GM19395 (cell line): ENCODE results near the gene CACNB4.
A peak's percentile ranks its signal among the peaks of the same experiment; 100 is the strongest.
"Not testable (repeated sequence)": the region's sequence is repeated elsewhere in the genome, so short reads cannot be mapped to it uniquely, and the experiment has no call there.

Experiments
- ATAC-seq: cut with Tn5 transposase; IDR thresholded peaks from one replicate; pipeline ENCODE4 v1.9.1; 2021; ENCODE audit warnings: mild to moderate bottlenecking, moderate library complexity; ENCODE audit not compliant: unreplicated experiment

Gene CACNB4

GRCh38 chr2:152054593-152054992 is 44.3 kb downstream of the CACNB4 start:
- ATAC-seq: no peak

DNA sequence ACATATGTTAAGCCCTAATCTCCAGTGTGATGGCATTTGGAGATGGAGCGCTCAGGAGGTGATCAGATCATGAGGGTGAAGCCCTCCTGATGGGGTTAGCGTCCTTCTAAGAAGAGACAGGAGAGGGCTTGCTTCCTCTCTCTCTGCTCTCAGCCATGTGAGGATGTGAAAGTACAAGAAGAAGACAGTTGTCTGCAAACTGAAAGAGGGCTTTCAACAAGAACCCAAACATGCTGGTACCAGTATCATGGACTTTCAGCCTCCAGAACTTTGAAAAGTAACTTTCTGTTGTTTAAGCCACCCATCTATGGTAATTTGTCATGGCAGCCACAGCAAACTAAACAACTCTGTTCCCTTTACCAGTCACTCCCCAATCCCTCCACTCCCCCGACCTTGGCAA is 47.4 kb downstream of the CACNB4 start:
- peak; percentile 51 for ATAC-seq

GRCh38 chr2:152050915-152051314 is 47.9 kb downstream of the CACNB4 start:
- ATAC-seq: no peak

GRCh38 chr2:152050341-152050740 is 48.5 kb downstream of the CACNB4 start:
- ATAC-seq: no peak

GRCh38 chr2:152049541-152049940 is 49.3 kb downstream of the CACNB4 start:
- ATAC-seq: no peak

- no peak for ATAC-seq
Measured at GRCh38 chr2:152047824-152048471, 50.9 kb downstream of the CACNB4 start.

- ATAC-seq: peak; percentile 60
Measured at GRCh38 chr2:152046940-152047339, 51.9 kb downstream of the CACNB4 start.

DNA sequence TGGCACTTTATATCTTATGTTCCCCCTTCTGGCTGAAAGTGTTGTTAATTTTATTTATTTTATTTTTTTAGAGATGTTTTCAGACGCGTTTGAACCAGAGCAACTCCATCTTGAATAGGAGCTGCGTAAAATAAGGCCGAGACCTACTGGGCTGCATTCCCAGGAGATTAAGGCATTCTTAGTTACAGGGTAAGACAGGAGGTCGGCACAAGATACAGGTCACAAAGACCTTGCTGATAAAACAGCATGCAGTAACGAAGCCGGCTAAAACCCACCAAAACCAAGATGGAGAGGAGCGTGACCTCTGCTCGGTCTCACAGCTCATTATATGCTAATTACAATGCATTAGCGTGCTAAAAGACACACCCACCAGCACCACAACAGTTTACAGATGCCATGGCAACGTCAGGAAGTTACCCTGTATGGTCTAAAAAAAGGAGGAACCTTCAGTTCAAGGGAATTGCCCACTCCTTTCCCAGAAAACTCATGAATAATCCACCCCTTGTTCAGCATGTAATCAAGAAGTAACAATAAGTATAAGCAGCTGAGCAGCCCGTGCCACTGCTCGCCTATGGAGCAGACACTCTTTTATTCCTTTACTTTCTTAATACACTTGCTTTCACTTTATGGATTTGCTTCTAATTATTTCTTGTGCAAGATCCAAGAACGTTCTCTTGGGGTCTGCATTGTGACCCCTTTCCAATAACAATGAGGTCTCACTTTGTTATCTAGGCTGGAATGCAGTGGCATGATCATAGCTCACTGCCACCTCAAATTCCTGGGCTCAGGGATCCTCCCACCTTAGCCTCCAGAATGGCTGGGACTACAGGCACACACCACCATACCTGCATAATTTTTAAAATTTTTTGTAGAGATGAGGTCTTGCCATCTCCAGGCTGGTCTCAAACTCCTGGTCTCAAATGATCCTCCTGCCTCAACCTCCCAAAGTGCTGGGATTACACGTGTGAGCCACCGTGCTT is 55.9 kb downstream of the CACNB4 start:
- ATAC-seq: no peak

- ATAC-seq: no peak
Measured at GRCh38 chr2:152038441-152038958, 60.3 kb downstream of the CACNB4 start.

DNA sequence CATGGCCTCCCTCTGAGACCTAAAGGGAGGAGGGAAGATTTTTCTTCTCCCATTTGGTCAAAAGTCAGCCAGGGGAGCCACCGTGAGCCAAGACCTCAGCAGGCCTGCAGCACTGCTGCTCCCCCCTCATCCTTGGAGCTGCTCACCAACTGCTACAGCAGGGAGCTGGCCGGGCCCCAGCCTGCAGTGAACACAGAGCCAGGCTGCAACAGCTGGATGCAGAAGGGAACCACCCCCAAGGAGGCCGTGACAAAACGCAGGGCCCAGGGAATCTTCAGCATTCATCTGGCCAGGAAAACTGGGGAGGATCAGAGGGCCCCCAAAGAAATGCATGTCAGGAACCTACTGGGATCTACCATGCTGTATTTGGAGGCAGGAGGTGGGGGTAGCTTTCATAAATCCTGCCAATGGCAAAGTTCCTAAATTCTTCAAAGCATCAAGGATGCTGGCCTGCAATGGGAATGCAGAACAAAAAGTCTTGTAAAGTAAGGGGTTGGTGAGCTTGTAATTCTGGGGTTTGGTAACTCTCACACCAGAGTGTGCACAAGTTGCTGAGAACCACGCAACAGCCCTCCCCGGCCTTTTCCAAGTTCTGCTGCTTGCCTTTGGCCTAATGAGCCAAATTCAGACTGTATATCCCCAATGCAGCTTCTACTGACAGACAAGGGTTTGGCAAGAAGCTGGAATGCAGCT is 61.0 kb downstream of the CACNB4 start:
- ATAC-seq: no peak

DNA sequence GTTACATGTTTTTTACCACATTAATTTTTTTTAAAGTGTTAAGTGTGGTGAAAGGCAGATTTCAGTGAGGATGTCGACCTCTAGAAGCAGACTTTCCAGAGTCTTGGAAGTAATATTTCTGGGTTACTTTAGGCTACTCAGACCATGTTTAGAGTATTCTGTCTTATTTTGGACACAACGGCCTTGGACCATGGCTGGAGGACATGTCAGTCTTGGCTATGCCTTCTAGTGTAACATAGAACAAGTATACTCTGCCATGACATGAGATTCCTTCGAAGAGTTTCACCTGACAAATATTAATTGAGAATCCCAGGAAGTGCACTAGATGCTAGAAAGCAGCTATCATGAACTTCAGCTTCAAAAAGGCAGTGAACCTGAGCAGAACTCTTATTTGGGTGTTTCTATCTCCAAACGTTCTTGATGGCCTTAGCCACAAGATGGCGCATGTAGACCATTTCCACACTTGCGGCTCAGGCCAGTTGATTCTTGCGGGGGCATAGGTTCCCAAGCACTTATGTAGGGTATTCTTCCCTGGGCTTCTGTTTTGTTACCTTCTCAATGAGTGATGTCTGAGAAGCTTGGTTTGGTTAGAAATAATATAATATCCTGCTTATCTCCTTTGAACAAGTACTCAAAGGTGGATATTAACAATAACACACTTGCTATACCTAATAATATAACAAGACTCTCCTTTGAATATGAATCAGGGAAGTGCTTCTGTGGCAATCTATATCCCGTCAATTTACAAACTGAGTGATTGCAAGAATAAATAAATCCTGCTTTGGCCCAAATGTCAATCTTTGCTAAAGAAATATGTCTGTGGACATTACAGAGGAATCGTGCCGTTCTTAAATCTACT is 62.0 kb downstream of the CACNB4 start:
- peak; percentile 92 for ATAC-seq

DNA sequence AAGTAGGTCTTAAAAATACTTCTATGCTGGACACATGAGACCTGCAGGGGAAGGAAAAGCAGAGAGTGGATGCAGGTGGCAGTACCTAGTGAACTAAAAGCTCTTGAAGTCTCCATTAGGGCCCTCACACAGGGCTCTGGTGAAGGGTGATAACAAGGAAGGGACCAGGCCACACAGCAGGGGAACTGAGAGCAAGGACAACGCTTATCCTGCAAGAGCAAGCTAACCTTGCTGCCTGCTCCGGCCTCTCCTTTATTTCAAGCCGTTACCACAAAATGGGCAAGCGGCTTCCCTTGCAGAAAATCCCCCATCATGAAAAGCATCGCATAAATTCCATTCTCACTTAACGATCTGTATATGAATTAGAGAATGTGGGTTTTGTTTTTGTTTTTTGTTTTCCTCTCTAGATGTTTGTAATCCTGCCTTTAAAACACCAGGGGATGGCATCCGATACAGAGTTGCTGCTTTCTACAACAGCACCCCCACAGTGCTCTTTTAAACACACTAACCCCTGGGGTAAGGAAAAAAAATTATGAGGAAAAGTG is 64.5 kb downstream of the CACNB4 start:
- no peak for ATAC-seq

DNA sequence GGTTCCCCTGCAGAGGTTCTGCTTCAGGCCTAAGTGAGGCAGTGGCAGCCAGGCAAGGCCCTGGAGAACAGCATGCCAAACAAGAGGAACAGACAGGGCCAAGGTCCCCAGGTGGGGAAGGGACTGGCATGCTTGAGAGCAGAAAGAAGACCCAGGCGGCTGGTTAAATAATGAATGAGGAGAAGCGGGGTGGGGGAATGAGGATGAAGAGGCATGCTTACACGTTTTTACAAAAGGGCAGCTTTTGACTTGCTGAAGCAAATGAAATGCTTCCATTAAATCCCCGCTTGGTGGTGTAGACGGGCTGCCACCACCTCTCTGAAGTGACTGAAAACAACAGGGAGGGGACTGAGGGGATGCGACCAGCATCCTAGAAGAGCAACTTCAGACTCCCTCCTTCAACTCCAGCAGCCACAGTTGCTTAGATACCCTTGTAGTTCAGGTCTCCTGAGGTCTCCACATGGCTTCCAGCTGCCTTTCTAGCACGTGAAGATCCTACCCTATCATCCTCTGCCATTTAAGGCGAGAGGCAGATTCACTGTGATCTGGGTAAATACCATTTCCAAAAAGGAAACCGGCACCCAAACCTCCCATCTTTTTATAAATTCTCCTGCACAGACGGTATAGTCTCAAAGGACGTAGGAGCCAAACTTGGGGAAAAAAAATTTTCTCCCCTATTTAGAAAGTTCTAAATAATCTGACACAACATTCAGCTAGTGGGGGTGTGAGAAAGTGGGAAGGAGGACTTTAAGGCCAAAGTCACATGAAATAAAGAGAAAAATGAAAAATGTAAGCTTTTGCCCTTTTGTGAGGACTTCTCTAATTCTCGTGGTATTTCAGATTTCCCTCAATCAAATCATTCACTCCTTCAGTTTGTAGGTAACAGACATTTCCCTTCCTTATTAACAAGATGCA is 65.6 kb downstream of the CACNB4 start:
- no peak for ATAC-seq

DNA sequence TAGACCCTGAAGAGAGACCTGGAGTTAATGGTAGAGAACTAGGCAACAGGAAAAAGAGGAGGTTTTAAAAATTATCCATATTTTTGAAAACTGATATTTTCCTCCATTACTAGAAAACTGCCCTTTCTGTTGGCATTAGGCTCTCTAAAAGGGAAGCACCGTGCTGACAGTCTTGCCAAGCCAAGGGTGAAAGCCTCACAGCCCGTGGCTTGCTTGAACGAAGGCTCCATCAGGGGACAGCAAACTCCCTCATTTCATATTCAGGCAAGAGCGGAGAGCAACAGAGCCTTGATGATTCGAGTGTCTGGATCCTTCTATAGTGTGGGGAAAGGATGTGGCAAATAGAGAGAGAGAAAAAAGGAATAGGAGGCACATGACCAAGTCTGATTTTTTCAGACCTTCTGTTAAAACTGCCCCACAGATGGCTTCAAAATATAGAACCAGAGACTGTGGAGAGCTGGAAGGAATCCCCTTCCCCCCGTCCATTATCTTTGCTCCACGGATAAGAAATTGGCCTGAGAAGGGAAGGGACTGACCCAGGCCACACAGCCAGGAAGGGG is 67.0 kb downstream of the CACNB4 start:
- no peak for ATAC-seq

DNA sequence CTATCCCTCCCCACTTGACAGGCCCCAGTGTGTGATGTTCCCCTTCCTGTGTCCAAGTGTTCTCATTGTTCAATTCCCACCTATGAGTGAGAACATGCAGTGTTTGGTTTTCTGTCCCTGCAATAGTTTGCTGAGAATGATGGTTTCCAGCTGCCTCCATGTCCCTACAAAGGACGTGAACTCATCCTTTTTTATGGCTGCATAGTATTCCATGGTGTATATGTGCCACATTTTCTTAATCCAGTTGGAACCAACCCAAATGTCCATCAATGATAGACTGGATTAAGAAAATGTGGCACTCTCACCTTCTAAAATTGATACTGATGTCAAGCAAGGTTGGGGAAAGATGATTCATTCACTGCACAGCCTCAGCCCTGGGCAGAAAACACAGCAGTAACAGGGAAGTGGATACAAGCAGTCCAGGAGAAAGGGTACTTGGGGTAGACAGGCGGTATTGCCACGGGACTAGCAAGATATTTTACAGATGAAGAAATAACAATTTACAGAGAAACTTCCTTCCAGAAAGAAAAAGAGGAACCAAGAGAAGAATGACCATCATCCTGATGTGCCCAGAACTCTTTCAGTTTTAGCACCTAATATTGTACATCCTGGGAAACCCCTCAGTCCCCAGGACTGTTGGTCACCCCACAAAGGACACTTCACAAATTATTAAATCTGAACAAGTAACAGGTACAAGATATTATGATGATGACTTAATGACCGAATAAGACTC is 68.1 kb downstream of the CACNB4 start:
- not testable (repeated sequence) for ATAC-seq

GRCh38 chr2:152028182-152028862 is 70.5 kb downstream of the CACNB4 start:
- no peak for ATAC-seq

GRCh38 chr2:152025678-152026287 is 73.1 kb downstream of the CACNB4 start:
- peak; percentile 91 for ATAC-seq
